HCT116 (cell line): Measurements from ENCODE around the gene HRH2. TPM values are rescaled to one million over a fixed set of nuclear protein-coding genes. Genes with fewer than 3 reads are reported as not detected.

ENCODE experiments used
- ATAC-seq: fragments of 200-7000 bp; cut with Tn5 transposase; 2 replicates; pipeline ENCODE4 v1.9.1; 2020; ENCODE audit warnings: mild to moderate bottlenecking, moderate library complexity
- BruUV-seq: library from RNA; stranded (reverse); fragments of 400-500 nt; replicated peaks from 2 replicates; lab custom pipeline; 2021; lab: Mats Ljungman, UMichigan
- CTCF ChIA-PET: fragments of 300-600 bp; sonication (Branson Sonifier 250); formaldehyde crosslinking; loops from one replicate; lab custom pipeline; 2021; ENCODE audit warnings: antibody characterized with exemption; lab: Charles Lee
- POLR2A ChIA-PET: fragments of 300-600, 350-600 bp; sonication (Branson Sonifier 250); formaldehyde crosslinking; loops from one replicate; lab custom pipeline; 2021; ENCODE audit warnings: antibody characterized with exemption; lab: Charles Lee
- RAD21 ChIA-PET, 2 experiments: fragments of 300-600 bp; sonication (Branson Sonifier 250); formaldehyde crosslinking; loops; one replicate each; lab custom pipeline; 2023; ENCODE audit warnings: low total read pairs in 2 of 2; ENCODE audit not compliant: uncharacterized antibody in 2 of 2, unreplicated experiment in 2 of 2, low non-redundant PET in 1 of 2; lab: Charles Lee
- DNase-seq: peaks from one replicate; pipeline ENCODE4 v3.0.0-alpha.2; 2010; ENCODE audit warnings: low read depth, low spot score
- H2AFZ ChIP-seq: fragments of 200-600 bp; shearing (Covaris generic), sonication (generic); 2 replicates; pipeline ENCODE4 v1.6.1; 2017; ENCODE audit warnings: low read depth, mixed run types, mixed read lengths, antibody characterized with exemption, low read length; ENCODE audit not compliant: poor library complexity, severe bottlenecking
- H3K27ac ChIP-seq: 2 replicates; pipeline ENCODE4 v1.5.1; 2012; ENCODE audit warnings: low read depth, low read length
- H3K27me3 ChIP-seq: fragments of 200-600 bp; sonication (generic); 2 replicates; pipeline ENCODE4 v1.6.1; 2016; ENCODE audit warnings: mixed run types, low read length, mixed read lengths; ENCODE audit not compliant: insufficient read depth
- H3K36me3 ChIP-seq, 2 experiments: fragments of 200-500 bp in 1 of 2; fragments of 200-600 bp in 1 of 2; sonication (Bioruptor generic) in 1 of 2; sonication (generic) in 1 of 2; 2 replicates each; pipeline versions ENCODE4 v1.5.1 to v1.6.1; 2014 to 2016; ENCODE audit warnings: low read length in 2 of 2, inconsistent platforms in 1 of 2, mixed read lengths in 1 of 2, mixed run types in 1 of 2; ENCODE audit not compliant: insufficient read depth in 2 of 2, control insufficient read depth in 1 of 2
- H3K4me1 ChIP-seq, 2 experiments: fragments of 200-600 bp in 1 of 2; sonication (generic) in 1 of 2; 2 replicates each; pipeline versions ENCODE4 v1.5.1 to v1.6.1; 2012 to 2017; ENCODE audit warnings: low read length in 2 of 2, inconsistent platforms in 1 of 2, mild to moderate bottlenecking in 1 of 2, mixed read lengths in 1 of 2, mixed run types in 1 of 2, moderate library complexity in 1 of 2; ENCODE audit not compliant: insufficient read depth in 2 of 2, control insufficient read depth in 1 of 2
- H3K4me2 ChIP-seq: fragments of 200-600 bp; sonication (generic); 2 replicates; pipeline ENCODE4 v1.6.1; 2017; ENCODE audit warnings: mixed run types, low read length, mixed read lengths
- H3K4me3 ChIP-seq, 2 experiments: fragments of 200-600 bp in 1 of 2; sonication (generic) in 1 of 2; replicated peaks in 1 of 2; 2 replicates each; pipeline ENCODE4 v1.5.1; 2011 to 2016; ENCODE audit warnings: low read length in 2 of 2, control low read depth in 1 of 2, low read depth in 1 of 2, mild to moderate bottlenecking in 1 of 2, mixed read lengths in 1 of 2, mixed run types in 1 of 2
- H3K79me2 ChIP-seq: fragments of 200-600 bp; sonication (generic); 2 replicates; pipeline ENCODE4 v1.6.1; 2017; ENCODE audit warnings: mild to moderate bottlenecking, mixed run types, low read length, moderate library complexity, mixed read lengths; ENCODE audit not compliant: insufficient read depth
- H3K9ac ChIP-seq: fragments of 200-600 bp; sonication (generic); 2 replicates; pipeline ENCODE4 v1.6.1; 2016; ENCODE audit warnings: low read length, mixed read lengths
- H3K9me2 ChIP-seq: fragments of 200-600 bp; sonication (generic), shearing (Covaris generic); 2 replicates; pipeline ENCODE4 v1.6.1; 2017; ENCODE audit warnings: mixed run types, mild to moderate bottlenecking, moderate library complexity; ENCODE audit not compliant: insufficient read depth
- H3K9me3 ChIP-seq, 2 experiments: fragments of 200-500 bp in 1 of 2; fragments of 200-600 bp in 1 of 2; sonication (Bioruptor generic) in 1 of 2; sonication (generic) in 1 of 2; 2 replicates each; pipeline ENCODE4 v1.6.1; 2014 to 2017; ENCODE audit warnings: low read length in 2 of 2, mixed read lengths in 2 of 2, inconsistent platforms in 1 of 2, low read depth in 1 of 2, mild to moderate bottlenecking in 1 of 2, mixed run types in 1 of 2, moderate library complexity in 1 of 2; ENCODE audit not compliant: control insufficient read depth in 1 of 2, insufficient read depth in 1 of 2
- H4K20me1 ChIP-seq: fragments of 200-600 bp; sonication (generic), shearing (Covaris generic); 2 replicates; pipeline ENCODE4 v1.6.1; 2017; ENCODE audit warnings: mixed run types, mild to moderate bottlenecking, moderate library complexity; ENCODE audit not compliant: insufficient read depth
- ATF3 ChIP-seq: IDR thresholded peaks from 2 replicates; pipeline ENCODE4 v1.6.1; 2012
- CBX3 ChIP-seq: IDR thresholded peaks from 2 replicates; pipeline ENCODE4 v1.6.1; 2012; ENCODE audit warnings: low read depth
- CEBPB ChIP-seq: IDR thresholded peaks from 2 replicates; pipeline ENCODE4 v1.6.1; 2012; ENCODE audit warnings: low read depth
- CTCF ChIP-seq, 3 experiments: fragments of 200-600 bp in 1 of 3; sonication (generic) in 1 of 3; IDR thresholded peaks in 2 of 3; conservative IDR thresholded peaks in 1 of 3; 2 replicates each; pipeline ENCODE4 v1.5.1; 2012 to 2017; ENCODE audit warnings: low read depth in 2 of 3, low read length in 2 of 3, antibody characterized with exemption in 1 of 3, borderline replicate concordance in 1 of 3, control low read depth in 1 of 3, mild to moderate bottlenecking in 1 of 3, mixed read lengths in 1 of 3, mixed run types in 1 of 3, moderate library complexity in 1 of 3; ENCODE audit not compliant: insufficient read depth in 1 of 3
- EGR1 ChIP-seq: IDR thresholded peaks from 2 replicates; pipeline ENCODE4 v1.6.1; 2012; ENCODE audit warnings: low read depth
- ELF1 ChIP-seq: IDR thresholded peaks from 2 replicates; pipeline ENCODE4 v1.6.1; 2012; ENCODE audit warnings: low read depth, borderline replicate concordance
- EZH2phosphoT487 ChIP-seq: fragments of 200-600 bp; IDR thresholded peaks from 2 replicates; pipeline ENCODE4 v1.6.1; 2018; ENCODE audit warnings: antibody characterized with exemption, borderline replicate concordance
- MAX ChIP-seq: IDR thresholded peaks from 2 replicates; pipeline ENCODE4 v1.6.1; 2012
- POLR2A ChIP-seq: IDR thresholded peaks from 2 replicates; pipeline ENCODE4 v1.7.0; 2011; ENCODE audit warnings: borderline replicate concordance; ENCODE audit not compliant: insufficient read depth, insufficient read length; ENCODE audit errors: extremely low read depth
- REST ChIP-seq: IDR thresholded peaks from 2 replicates; pipeline ENCODE4 v1.6.1; 2012; ENCODE audit warnings: low read depth
- SP1 ChIP-seq: IDR thresholded peaks from 2 replicates; pipeline ENCODE4 v1.6.1; 2012; ENCODE audit warnings: low read depth
- SRF ChIP-seq: IDR thresholded peaks from 2 replicates; pipeline ENCODE4 v1.6.1; 2012; ENCODE audit warnings: low read depth
- YY1 ChIP-seq: IDR thresholded peaks from 2 replicates; pipeline ENCODE4 v1.6.1; 2011; ENCODE audit warnings: low read length, low read depth, moderate library complexity, mild to moderate bottlenecking; ENCODE audit not compliant: insufficient replicate concordance; ENCODE audit errors: extremely low read depth
- ZFX ChIP-seq: fragments of 450-650 bp; IDR thresholded peaks from 2 replicates; pipeline ENCODE4 v1.6.1; 2017
- ZNF274 ChIP-seq: fragments of 200-500 bp; sonication (Bioruptor generic); IDR thresholded peaks from 2 replicates; pipeline ENCODE4 v1.6.1; 2014; ENCODE audit warnings: mild to moderate bottlenecking, low read depth, low read length, inconsistent platforms
- intact Hi-C: fragments of 100-400 bp; cut with micrococcal nuclease; formaldehyde crosslinking; loops from 2 replicates; pipeline ENCODE4 v1.10.0; 2022
- total RNA-seq: library from RNA; stranded (reverse); gene quantifications from one replicate; pipeline ENCODE4 v1.2.1, GENCODE V29; 2021; ENCODE audit not compliant: unreplicated experiment

The HRH2 gene
- total RNA-seq, 1 experiment from 2014 or later: 0.12 TPM

- TF ChIP-seq EZH2phosphoT487 (no peak), MAX (no peak)
- TF ChIP-seq, all 23 proteins: peak for 0
- ATAC-seq: no peak
- Histone ChIP-seq H3K9me3 (no peaks in the 10 kb centered on the region), H3K27me3 (peaks cover 75% of the 10 kb centered on the region), H3K27ac (no peak overlapping the region), H4K20me1 (no peaks in the 10 kb centered on the region), H2AFZ (no peak overlapping the region), H3K79me2 (no peaks in the 10 kb centered on the region), H3K36me3 (no peaks in the 10 kb centered on the region), H3K9ac (no peak overlapping the region), H3K9me2 (no peaks in the 10 kb centered on the region), H3K4me3 (no peak overlapping the region), H3K4me2 (no peak overlapping the region), H3K4me1 (no peaks in the 10 kb centered on the region)
- no peak for DNase-seq
- CTCF ChIA-PET: interaction anchor here (1.3 kb wide), 1 partner anchor 19 kb away, joined by 4 read pairs; no protein-coding TSS in a partner anchor
- BruUV-seq: no TSS peak
- POLR2A ChIA-PET: no interaction called here
- RAD21 ChIA-PET: no interaction called here
- intact Hi-C loops: no loop called here
These were observed 20.2 kb downstream of the HRH2 start for GRCh38 chr5:175678074-175678473.

GRCh38 chr5:175679411-175679810 lies 21.5 kb downstream of the HRH2 start:
- no peak overlapping the region for H3K4me3 ChIP-seq
- ChIA-PET RAD21 (no interaction called here), POLR2A (no interaction called here), CTCF (no interaction called here)
- peaks cover 68% of the 10 kb centered on the region for H3K27me3 ChIP-seq
- no peak overlapping the region for H3K27ac ChIP-seq
- no peaks in the 10 kb centered on the region for H3K9me2 ChIP-seq
- no peak for TF ChIP-seq ELF1
- TF ChIP-seq MAX: no peak
- TF ChIP-seq ATF3: no peak
- TF ChIP-seq EGR1: no peak
- TF ChIP-seq YY1: no peak
- TF ChIP-seq ZFX: no peak
- TF ChIP-seq ZNF274: no peak
- TF ChIP-seq POLR2A: no peak
- no peak for TF ChIP-seq EZH2phosphoT487
- TF ChIP-seq CEBPB: no peak
- no peak for TF ChIP-seq REST
- no peak for TF ChIP-seq SP1
- no peak for TF ChIP-seq CTCF (IDR thresholded peaks at IDR 0.05 in 2 of 3, conservative IDR thresholded peaks at IDR 0.05 in 1 of 3; ENCODE audit: borderline replicate concordance in 1 of 3, insufficient read depth in 1 of 3, low read depth in 2 of 3, low read length in 2 of 3)
- no peak for TF ChIP-seq SRF
- no peak for TF ChIP-seq CBX3
- no peaks in the 10 kb centered on the region for H4K20me1 ChIP-seq
- H3K9me3 ChIP-seq: no peaks in the 10 kb centered on the region
- no peaks in the 10 kb centered on the region for H3K79me2 ChIP-seq
- BruUV-seq: no TSS peak
- no peaks in the 10 kb centered on the region for H3K4me1 ChIP-seq
- no peaks in the 10 kb centered on the region for H3K36me3 ChIP-seq
- no peak for ATAC-seq
- DNase-seq: no peak
- no peak overlapping the region for H3K4me2 ChIP-seq
- no peak overlapping the region for H3K9ac ChIP-seq
- intact Hi-C loops: no loop called here
- no peak overlapping the region for H2AFZ ChIP-seq
